Stomach (tissue), 4 donors: Measurements from ENCODE around the gene GSDME.

Experiments used
- CTCF ChIP-seq, 7 experiments: fragments of 450-650 bp in 4 of 7; fragments of 200-600 bp in 3 of 7; sonication (generic) in 3 of 7; IDR thresholded peaks; one replicate each; pipeline ENCODE4 v1.5.1; 2016 to 2019; ENCODE audit warnings: antibody characterized with exemption in 7 of 7, control low read depth in 2 of 7, mild to moderate bottlenecking in 1 of 7
- POLR2A ChIP-seq, 4 donors: fragments of 450-650 bp; IDR thresholded peaks; one replicate each; pipeline ENCODE4 v1.6.1; 2016; ENCODE audit warnings: antibody characterized with exemption in 4 of 4, control low read depth in 2 of 4, mild to moderate bottlenecking in 1 of 4, moderate library complexity in 1 of 4

- TF ChIP-seq CTCF (IDR thresholded peaks at IDR 0.05) (no peak), POLR2A (IDR thresholded peaks at IDR 0.05) (no peak)
These were observed 40.6 kb downstream of the GSDME start for GRCh38 chr7:24716480-24717246.
